GM19324 (cell line): Measurements from ENCODE around the gene LY86.

Experiments used
- ATAC-seq: cut with Tn5 transposase; IDR thresholded peaks from one replicate; pipeline ENCODE4 v1.9.1; 2021; ENCODE audit warnings: mild to moderate bottlenecking, moderate library complexity; ENCODE audit not compliant: unreplicated experiment, low FRiP score

The LY86 gene

GRCh38 chr6:6619021-6619794 lies 30.7 kb downstream of the LY86 start:
- no peak for ATAC-seq

- ATAC-seq, result no peak
These were observed 32.4 kb downstream of the LY86 start for GRCh38 chr6:6620766-6621425.

GRCh38 chr6:6622501-6622900 lies 34.0 kb downstream of the LY86 start:
- ATAC-seq, result no peak

GRCh38 chr6:6623553-6623952 lies 35.0 kb downstream of the LY86 start:
- no peak for ATAC-seq

- no peak for ATAC-seq
These were observed 35.9 kb downstream of the LY86 start for GRCh38 chr6:6624269-6624990.

GRCh38 chr6:6626187-6626586 lies 37.7 kb downstream of the LY86 start:
- no peak for ATAC-seq

GRCh38 chr6:6629402-6629801 lies 40.9 kb downstream of the LY86 start:
- no peak for ATAC-seq

GRCh38 chr6:6631053-6631452 lies 42.5 kb downstream of the LY86 start:
- ATAC-seq, result no peak

GRCh38 chr6:6631534-6632276 lies 43.2 kb downstream of the LY86 start:
- ATAC-seq, result no peak

- ATAC-seq, result no peak
These were observed 45.6 kb downstream of the LY86 start for GRCh38 chr6:6633898-6634734.

GRCh38 chr6:6634735-6635075 lies 46.2 kb downstream of the LY86 start:
- ATAC-seq, result no peak

- no peak for ATAC-seq
These were observed 46.8 kb downstream of the LY86 start for GRCh38 chr6:6635291-6635690.

GRCh38 chr6:6635869-6636268 lies 47.3 kb downstream of the LY86 start:
- ATAC-seq, result no peak

- no peak for ATAC-seq
These were observed 51.1 kb downstream of the LY86 start for GRCh38 chr6:6639572-6639971.

GRCh38 chr6:6640926-6641325 lies 52.4 kb downstream of the LY86 start:
- ATAC-seq, result no peak

- ATAC-seq, result no peak
These were observed 54.9 kb downstream of the LY86 start for GRCh38 chr6:6643398-6643797.

GRCh38 chr6:6645261-6645917 lies 56.9 kb downstream of the LY86 start:
- ATAC-seq, result no peak

- no peak for ATAC-seq
These were observed 57.9 kb downstream of the LY86 start for GRCh38 chr6:6646384-6646783.

GRCh38 chr6:6646859-6647258 lies 58.3 kb downstream of the LY86 start:
- no peak for ATAC-seq
